Measurements from ENCODE around the gene ATPAF2.
"Not testable (repeated sequence)": the region's sequence is repeated elsewhere in the genome, so short reads cannot be mapped to it uniquely, and the experiment has no call there.

ATPAF2 gene

GRCh38 chr17:18000030-18000408, 38.9 kb downstream of the ATPAF2 start:
- DNase-seq (ENCODE audit: low spot score), result no peak
- TF ChIP-seq, protein P1, sequence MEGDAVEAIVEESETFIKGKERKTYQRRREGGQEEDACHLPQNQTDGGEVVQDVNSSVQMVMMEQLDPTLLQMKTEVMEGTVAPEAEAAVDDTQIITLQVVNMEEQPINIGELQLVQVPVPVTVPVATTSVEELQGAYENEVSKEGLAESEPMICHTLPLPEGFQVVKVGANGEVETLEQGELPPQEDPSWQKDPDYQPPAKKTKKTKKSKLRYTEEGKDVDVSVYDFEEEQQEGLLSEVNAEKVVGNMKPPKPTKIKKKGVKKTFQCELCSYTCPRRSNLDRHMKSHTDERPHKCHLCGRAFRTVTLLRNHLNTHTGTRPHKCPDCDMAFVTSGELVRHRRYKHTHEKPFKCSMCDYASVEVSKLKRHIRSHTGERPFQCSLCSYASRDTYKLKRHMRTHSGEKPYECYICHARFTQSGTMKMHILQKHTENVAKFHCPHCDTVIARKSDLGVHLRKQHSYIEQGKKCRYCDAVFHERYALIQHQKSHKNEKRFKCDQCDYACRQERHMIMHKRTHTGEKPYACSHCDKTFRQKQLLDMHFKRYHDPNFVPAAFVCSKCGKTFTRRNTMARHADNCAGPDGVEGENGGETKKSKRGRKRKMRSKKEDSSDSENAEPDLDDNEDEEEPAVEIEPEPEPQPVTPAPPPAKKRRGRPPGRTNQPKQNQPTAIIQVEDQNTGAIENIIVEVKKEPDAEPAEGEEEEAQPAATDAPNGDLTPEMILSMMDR (IDR thresholded peaks at IDR 0.05; ENCODE audit: extremely low read depth, insufficient read depth, missing control alignments), result no peak
- in situ Hi-C loops (cut with MboI; ENCODE audit: low pct_unique_long_range_greater_than_20kb, low sequenced_read_pairs, unreplicated experiment), result no loop called here

GRCh38 chr17:17999364-18000029, 39.5 kb downstream of the ATPAF2 start:
- in situ Hi-C loops (cut with MboI; ENCODE audit: low pct_unique_long_range_greater_than_20kb, low sequenced_read_pairs, unreplicated experiment), result no loop called here
- TF ChIP-seq, protein P1 (IDR thresholded peaks at IDR 0.05; ENCODE audit: extremely low read depth, insufficient read depth, missing control alignments), result no peak
- no peak for DNase-seq (ENCODE audit: low spot score)

DNA sequence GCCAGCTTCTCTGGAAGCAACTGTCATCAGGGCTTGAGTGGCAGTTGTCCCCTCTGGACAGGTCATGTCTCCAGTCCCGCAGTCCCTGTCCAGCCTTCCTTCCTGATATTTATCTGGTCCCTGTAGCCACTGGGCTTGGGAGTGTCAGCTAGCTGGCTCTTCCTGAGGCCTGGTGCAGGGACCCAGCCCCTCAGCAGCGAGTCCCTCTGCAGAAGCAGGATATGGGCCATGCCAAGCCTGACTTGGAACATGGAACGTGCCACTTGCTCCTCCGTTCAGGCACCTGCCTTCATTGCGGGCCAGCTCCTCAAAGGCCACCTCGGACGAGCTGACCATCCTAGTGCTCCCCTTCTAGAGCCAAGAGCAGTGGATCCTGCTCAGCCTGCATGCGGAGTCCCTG, 40.0 kb downstream of the ATPAF2 start:
- in situ Hi-C loops (cut with MboI; ENCODE audit: low pct_unique_long_range_greater_than_20kb, low sequenced_read_pairs, unreplicated experiment), result no loop called here
- TF ChIP-seq, protein P1 (IDR thresholded peaks at IDR 0.05; ENCODE audit: extremely low read depth, insufficient read depth, missing control alignments), result no peak
- DNase-seq (ENCODE audit: low spot score), result no peak

DNA sequence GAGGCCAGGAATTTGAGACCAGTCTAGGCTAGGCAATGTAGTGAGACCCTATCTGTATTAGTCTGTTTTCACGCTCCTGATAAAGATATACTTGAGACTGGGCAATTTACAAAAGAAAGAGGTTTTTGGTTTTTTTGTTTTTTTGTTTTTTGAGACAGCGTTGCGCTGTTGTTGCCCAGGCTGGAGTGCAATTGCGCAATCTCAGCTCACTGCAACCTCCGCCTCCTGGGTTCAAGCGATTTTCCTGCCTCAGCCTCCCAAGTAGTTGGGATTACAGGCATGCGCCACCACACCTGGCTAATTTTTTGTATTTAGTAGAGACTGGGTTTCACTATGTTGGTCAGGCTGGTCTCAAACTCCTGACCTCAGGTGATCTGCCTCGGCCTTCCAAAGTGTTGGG, 43.1 kb downstream of the ATPAF2 start:
- in situ Hi-C loops (cut with MboI; ENCODE audit: low pct_unique_long_range_greater_than_20kb, low sequenced_read_pairs, unreplicated experiment); DNase-seq (ENCODE audit: low spot score): not testable (repeated sequence)

- in situ Hi-C loops (cut with MboI; ENCODE audit: low pct_unique_long_range_greater_than_20kb, low sequenced_read_pairs, unreplicated experiment), result no loop called here
Observed at GRCh38 chr17:17994271-17995069, 44.5 kb downstream of the ATPAF2 start.

GRCh38 chr17:17993852-17994251, 45.1 kb downstream of the ATPAF2 start:
- no peak for DNase-seq (ENCODE audit: low spot score)
- TF ChIP-seq, protein P1 (IDR thresholded peaks at IDR 0.05; ENCODE audit: extremely low read depth, insufficient read depth, missing control alignments), result no peak
- in situ Hi-C loops (cut with MboI; ENCODE audit: low pct_unique_long_range_greater_than_20kb, low sequenced_read_pairs, unreplicated experiment), result no loop called here

More at GRCh38 chr17:17994271-17995069, 44.5 kb downstream of the ATPAF2 start:
- TF ChIP-seq, protein P1 (IDR thresholded peaks at IDR 0.05; ENCODE audit: extremely low read depth, insufficient read depth, missing control alignments), result peak; percentile 18
- DNase-seq (ENCODE audit: low spot score), result no peak

GRCh38 chr17:17993366-17993765, 45.6 kb downstream of the ATPAF2 start:
- in situ Hi-C loops (cut with MboI; ENCODE audit: low pct_unique_long_range_greater_than_20kb, low sequenced_read_pairs, unreplicated experiment), result no loop called here
- no peak for DNase-seq (ENCODE audit: low spot score)

More at GRCh38 chr17:17993366-17993765, 45.6 kb downstream of the ATPAF2 start:
- TF ChIP-seq, protein P1 (IDR thresholded peaks at IDR 0.05; ENCODE audit: extremely low read depth, insufficient read depth, missing control alignments), result no peak
